Ishikawa (cell line): ENCODE measurements around the gene SMAD7.

Source experiments
- CEBPB ChIP-seq: IDR thresholded peaks from 2 replicates; pipeline ENCODE4 v1.6.1; 2012
- CREB1 ChIP-seq: IDR thresholded peaks from 2 replicates; pipeline ENCODE4 v1.6.1; 2012; ENCODE audit warnings: low read depth
- EGR1 ChIP-seq: IDR thresholded peaks from 2 replicates; pipeline ENCODE4 v1.6.1; 2012
- EP300 ChIP-seq: IDR thresholded peaks from 2 replicates; pipeline ENCODE4 v1.6.1; 2012; ENCODE audit warnings: borderline replicate concordance
- FOXM1 ChIP-seq: IDR thresholded peaks from 2 replicates; pipeline ENCODE4 v1.6.1; 2012; ENCODE audit warnings: low read depth, borderline replicate concordance
- NFIC ChIP-seq: IDR thresholded peaks from 2 replicates; pipeline ENCODE4 v1.6.1; 2012
- RAD21 ChIP-seq: IDR thresholded peaks from 2 replicates; pipeline ENCODE4 v1.6.1; 2012; ENCODE audit warnings: low read depth
- TAF1 ChIP-seq: IDR thresholded peaks from 2 replicates; pipeline ENCODE4 v1.6.1; 2012; ENCODE audit warnings: low read depth, mild to moderate bottlenecking
- TCF12 ChIP-seq: IDR thresholded peaks from 2 replicates; pipeline ENCODE4 v1.6.1; 2012; ENCODE audit warnings: low read depth
- TEAD4 ChIP-seq: IDR thresholded peaks from 2 replicates; pipeline ENCODE4 v1.6.1; 2012
- YY1 ChIP-seq: IDR thresholded peaks from 2 replicates; pipeline ENCODE4 v1.6.1; 2012; ENCODE audit warnings: low read depth
- ZBTB7A ChIP-seq: IDR thresholded peaks from 2 replicates; pipeline ENCODE4 v1.6.1; 2012; ENCODE audit warnings: low read depth
- TF ChIP-seq, protein P1 (sequence below): IDR thresholded peaks from 2 replicates; pipeline ENCODE4 v1.6.1; 2012
- TF ChIP-seq, protein P2 (sequence below): IDR thresholded peaks from 2 replicates; pipeline ENCODE4 v1.6.1; 2012
- TF ChIP-seq, protein P3 (sequence below): IDR thresholded peaks from 2 replicates; pipeline ENCODE4 v1.6.1; 2012; ENCODE audit warnings: low read depth, mild to moderate bottlenecking

SMAD7 gene

DNA sequence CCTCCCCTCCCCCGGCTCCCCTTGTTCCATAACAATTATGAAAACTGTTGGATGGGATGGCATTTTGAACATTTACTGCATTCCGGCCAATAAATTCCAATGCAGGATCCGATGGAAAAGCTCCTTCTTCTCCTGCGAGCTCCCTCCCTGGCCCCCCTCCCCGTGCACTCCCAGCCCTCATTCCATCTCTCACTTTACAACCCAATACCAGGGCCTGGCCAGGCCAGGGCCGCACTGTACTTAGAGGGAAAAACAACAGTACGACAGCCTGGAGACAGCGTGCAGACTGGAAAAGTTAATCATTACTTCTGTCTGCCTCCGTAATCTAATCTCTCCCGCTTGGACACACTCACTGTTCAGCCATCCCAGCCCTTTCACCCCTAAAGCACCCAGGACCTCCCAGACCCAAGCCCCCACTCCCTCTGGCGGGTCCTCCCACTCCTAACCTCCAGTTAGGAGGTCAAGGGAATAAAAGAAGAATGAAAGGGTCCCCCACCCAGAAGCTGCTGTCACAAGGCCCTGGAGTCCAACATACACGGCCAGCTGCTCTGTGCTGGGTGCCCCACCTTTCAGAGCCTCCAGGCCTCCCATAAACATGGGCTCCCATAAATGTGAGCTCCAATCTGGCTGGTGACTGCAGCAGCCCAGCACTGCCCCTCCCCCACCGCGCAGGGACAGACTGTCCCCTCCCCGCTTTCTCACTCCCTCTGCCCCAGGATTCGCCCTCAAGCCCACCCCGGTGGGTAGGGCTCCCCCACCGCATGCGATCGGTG, 20.6 kb downstream of the SMAD7 start:
- no peak for TF ChIP-seq CEBPB
- no peak for TF ChIP-seq EGR1
- no peak for TF ChIP-seq FOXM1
- no peak for TF ChIP-seq YY1
- no peak for TF ChIP-seq NFIC
- TF ChIP-seq, protein P1, sequence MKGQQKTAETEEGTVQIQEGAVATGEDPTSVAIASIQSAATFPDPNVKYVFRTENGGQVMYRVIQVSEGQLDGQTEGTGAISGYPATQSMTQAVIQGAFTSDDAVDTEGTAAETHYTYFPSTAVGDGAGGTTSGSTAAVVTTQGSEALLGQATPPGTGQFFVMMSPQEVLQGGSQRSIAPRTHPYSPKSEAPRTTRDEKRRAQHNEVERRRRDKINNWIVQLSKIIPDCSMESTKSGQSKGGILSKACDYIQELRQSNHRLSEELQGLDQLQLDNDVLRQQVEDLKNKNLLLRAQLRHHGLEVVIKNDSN, result no peak
- no peak for TF ChIP-seq EP300
- TF ChIP-seq TAF1, result no peak
- no peak for TF ChIP-seq TEAD4
- no peak for TF ChIP-seq TCF12
- TF ChIP-seq ZBTB7A, result no peak
- TF ChIP-seq, protein P2, sequence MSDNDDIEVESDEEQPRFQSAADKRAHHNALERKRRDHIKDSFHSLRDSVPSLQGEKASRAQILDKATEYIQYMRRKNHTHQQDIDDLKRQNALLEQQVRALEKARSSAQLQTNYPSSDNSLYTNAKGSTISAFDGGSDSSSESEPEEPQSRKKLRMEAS, result no peak
- no peak for TF ChIP-seq CREB1
- TF ChIP-seq, protein P3, sequence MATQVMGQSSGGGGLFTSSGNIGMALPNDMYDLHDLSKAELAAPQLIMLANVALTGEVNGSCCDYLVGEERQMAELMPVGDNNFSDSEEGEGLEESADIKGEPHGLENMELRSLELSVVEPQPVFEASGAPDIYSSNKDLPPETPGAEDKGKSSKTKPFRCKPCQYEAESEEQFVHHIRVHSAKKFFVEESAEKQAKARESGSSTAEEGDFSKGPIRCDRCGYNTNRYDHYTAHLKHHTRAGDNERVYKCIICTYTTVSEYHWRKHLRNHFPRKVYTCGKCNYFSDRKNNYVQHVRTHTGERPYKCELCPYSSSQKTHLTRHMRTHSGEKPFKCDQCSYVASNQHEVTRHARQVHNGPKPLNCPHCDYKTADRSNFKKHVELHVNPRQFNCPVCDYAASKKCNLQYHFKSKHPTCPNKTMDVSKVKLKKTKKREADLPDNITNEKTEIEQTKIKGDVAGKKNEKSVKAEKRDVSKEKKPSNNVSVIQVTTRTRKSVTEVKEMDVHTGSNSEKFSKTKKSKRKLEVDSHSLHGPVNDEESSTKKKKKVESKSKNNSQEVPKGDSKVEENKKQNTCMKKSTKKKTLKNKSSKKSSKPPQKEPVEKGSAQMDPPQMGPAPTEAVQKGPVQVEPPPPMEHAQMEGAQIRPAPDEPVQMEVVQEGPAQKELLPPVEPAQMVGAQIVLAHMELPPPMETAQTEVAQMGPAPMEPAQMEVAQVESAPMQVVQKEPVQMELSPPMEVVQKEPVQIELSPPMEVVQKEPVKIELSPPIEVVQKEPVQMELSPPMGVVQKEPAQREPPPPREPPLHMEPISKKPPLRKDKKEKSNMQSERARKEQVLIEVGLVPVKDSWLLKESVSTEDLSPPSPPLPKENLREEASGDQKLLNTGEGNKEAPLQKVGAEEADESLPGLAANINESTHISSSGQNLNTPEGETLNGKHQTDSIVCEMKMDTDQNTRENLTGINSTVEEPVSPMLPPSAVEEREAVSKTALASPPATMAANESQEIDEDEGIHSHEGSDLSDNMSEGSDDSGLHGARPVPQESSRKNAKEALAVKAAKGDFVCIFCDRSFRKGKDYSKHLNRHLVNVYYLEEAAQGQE, result no peak
- no peak for TF ChIP-seq RAD21

DNA sequence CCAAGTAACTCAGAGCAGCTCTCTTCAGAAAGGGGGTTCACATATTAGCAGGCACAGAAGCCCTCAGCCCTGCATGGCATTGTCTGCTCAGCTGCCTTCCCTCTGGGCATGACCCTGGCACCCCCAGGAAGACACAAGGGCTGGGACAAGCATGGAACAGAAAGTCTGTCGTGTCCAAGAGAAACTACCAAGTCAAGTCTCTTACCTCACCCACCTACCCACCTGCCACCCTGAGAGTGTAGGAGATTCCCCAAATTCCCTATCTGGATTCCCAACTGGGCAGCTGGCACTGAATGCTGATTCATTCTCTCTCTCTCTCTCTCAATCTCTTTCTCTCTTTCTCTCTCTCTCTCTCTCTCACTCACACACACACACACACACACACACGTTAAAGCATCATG, 21.6 kb downstream of the SMAD7 start:
- TF ChIP-seq ZBTB7A (no peak), TAF1 (no peak), NFIC (no peak), TCF12 (no peak), FOXM1 (no peak)
- TF ChIP-seq, protein P3, result no peak

DNA sequence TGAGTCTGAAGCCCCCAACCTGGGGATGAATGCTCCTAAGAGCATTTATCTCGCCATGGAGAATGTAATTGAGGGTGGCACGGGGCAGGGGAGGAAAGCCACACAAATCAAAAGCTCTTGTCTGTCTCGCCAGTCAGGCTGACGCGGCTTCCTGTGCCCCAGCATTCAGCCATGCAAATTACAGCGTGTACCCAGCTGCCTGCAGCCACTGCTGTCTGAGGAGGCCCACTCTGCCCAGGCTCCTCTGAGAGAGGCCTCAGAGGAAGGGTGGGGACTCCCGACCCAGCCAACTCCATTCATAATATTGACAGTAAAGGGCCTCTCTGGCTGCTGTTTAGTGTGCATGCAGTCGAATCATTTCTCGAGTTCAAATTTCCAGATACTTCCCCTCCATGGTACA, 22.0 kb downstream of the SMAD7 start:
- TF ChIP-seq ZBTB7A, result no peak
- no peak for TF ChIP-seq NFIC
- no peak for TF ChIP-seq CREB1
- TF ChIP-seq RAD21, result no peak
- no peak for TF ChIP-seq FOXM1
- no peak for TF ChIP-seq TCF12
- TF ChIP-seq EP300, result no peak
- TF ChIP-seq CEBPB, result no peak
- TF ChIP-seq, protein P1, result no peak
- no peak for TF ChIP-seq EGR1
- no peak for TF ChIP-seq TAF1
- no peak for TF ChIP-seq YY1
- TF ChIP-seq, protein P2, result no peak
- TF ChIP-seq, protein P3, result no peak
- TF ChIP-seq TEAD4, result no peak

DNA sequence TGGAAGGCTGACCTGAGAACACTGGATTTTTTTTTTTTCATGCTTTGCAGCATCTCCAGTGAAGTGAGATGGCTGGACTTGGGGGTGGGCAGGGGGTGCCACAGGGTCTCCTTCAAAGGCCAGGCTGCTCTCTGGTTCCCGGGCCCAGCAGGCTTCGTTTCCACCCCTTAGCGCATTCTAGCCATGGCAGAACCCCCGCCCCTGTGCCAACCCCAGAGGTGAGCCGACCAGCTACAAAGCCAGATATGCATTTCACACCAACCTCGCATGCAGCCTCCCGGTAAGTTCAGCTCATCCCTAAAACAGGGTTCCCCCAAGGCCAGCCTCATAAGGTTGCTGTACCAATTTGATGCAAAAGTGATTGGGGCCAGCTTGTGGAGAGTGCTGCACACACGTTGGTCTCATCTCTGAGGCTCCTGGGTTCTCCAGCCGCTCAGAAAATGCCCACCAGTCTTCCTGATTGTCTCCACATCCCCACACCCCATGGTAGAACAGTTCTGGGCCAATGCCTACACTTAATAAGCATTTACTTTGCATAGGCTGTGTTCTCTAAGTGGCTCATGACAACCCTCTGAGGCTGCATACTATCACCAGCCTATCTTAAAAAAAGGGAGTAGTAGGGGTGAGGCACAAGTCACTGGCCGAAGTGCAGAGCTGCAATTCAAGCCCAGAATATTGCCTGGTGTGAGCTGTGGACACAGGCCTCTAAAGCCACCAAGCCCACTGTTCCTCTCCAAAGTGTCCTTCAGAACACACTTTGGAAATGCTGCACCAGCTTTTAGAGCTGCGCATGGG, 23.3 kb downstream of the SMAD7 start:
- no peak for TF ChIP-seq TEAD4
- TF ChIP-seq CEBPB, result no peak
- TF ChIP-seq, protein P2, result no peak
- TF ChIP-seq EP300, result no peak
- TF ChIP-seq TCF12, result no peak
- no peak for TF ChIP-seq ZBTB7A
- no peak for TF ChIP-seq FOXM1
- TF ChIP-seq CREB1, result no peak
